ENCODE results near the gene SMARCD3.
A peak's percentile ranks its signal among the peaks of the same experiment; 100 is the strongest.

Gene SMARCD3

GRCh38 chr7:151248346-151249033 lies at the start of gene SMARCD3:
SMARCD3 (minus strand) TSS chr7:151248694; CDS start chr7:151248562, 132 bp downstream.
- no peaks in the 10 kb centered on the region for H3K27me3 ChIP-seq (replicated peaks; ENCODE audit: control insufficient read depth, insufficient read depth, low read length)
- no peaks in the 10 kb centered on the region for H3K36me3 ChIP-seq (ENCODE audit: control insufficient read depth, insufficient read depth, low read length, severe bottlenecking)
- peaks cover 65% of the 10 kb centered on the region for H3K4me1 ChIP-seq (ENCODE audit: control insufficient read depth, insufficient read depth, low read length)
- peak; percentile 77 for DNase-seq (ENCODE audit: low read depth)
- H3K9ac ChIP-seq (ENCODE audit: low read length), result peak within 1 kb of the TSS; percentile 98
- H3K9me3 ChIP-seq (ENCODE audit: control insufficient read depth, low read length), result no peaks in the 10 kb centered on the region
- peak within 1 kb of the TSS; percentile 92 for H3K4me3 ChIP-seq (ENCODE audit: low read length)

- Histone ChIP-seq H3K27me3 (replicated peaks; ENCODE audit: control insufficient read depth, insufficient read depth, low read length) (peaks cover 39% of the 10 kb centered on the region), H3K36me3 (ENCODE audit: control insufficient read depth, insufficient read depth, low read length, severe bottlenecking) (no peaks in the 10 kb centered on the region), H3K9ac (ENCODE audit: low read length) (no peak overlapping the region), H3K4me3 (ENCODE audit: low read length) (no peak overlapping the region), H3K9me3 (ENCODE audit: control insufficient read depth, low read length) (peaks cover 14% of the 10 kb centered on the region), H3K4me1 (ENCODE audit: control insufficient read depth, insufficient read depth, low read length) (no peaks in the 10 kb centered on the region)
- no peak for DNase-seq (ENCODE audit: low read depth)
These were observed 47.9 kb upstream of the SMARCD3 start for GRCh38 chr7:151296202-151296992.

- H3K9me3 ChIP-seq (ENCODE audit: control insufficient read depth, low read length), result peaks cover 9% of the 10 kb centered on the region
- DNase-seq (ENCODE audit: low read depth), result no peak
These were observed 44.4 kb upstream of the SMARCD3 start for GRCh38 chr7:151292850-151293249.

GRCh38 chr7:151291206-151291605 lies 42.7 kb upstream of the SMARCD3 start:
- Histone ChIP-seq H3K4me3 (ENCODE audit: low read length) (no peak overlapping the region), H3K9me3 (ENCODE audit: control insufficient read depth, low read length) (peaks cover 3% of the 10 kb centered on the region), H3K9ac (ENCODE audit: low read length) (no peak overlapping the region), H3K4me1 (ENCODE audit: control insufficient read depth, insufficient read depth, low read length) (peaks cover 1% of the 10 kb centered on the region), H3K36me3 (ENCODE audit: control insufficient read depth, insufficient read depth, low read length, severe bottlenecking) (no peaks in the 10 kb centered on the region), H3K27me3 (replicated peaks; ENCODE audit: control insufficient read depth, insufficient read depth, low read length) (peaks cover 35% of the 10 kb centered on the region)
- no peak for DNase-seq (ENCODE audit: low read depth)

More at GRCh38 chr7:151292850-151293249, 44.4 kb upstream of the SMARCD3 start:
- H3K27me3 ChIP-seq (replicated peaks; ENCODE audit: control insufficient read depth, insufficient read depth, low read length), result peaks cover 35% of the 10 kb centered on the region
- no peak overlapping the region for H3K9ac ChIP-seq (ENCODE audit: low read length)
- H3K4me1 ChIP-seq (ENCODE audit: control insufficient read depth, insufficient read depth, low read length), result no peaks in the 10 kb centered on the region
- H3K36me3 ChIP-seq (ENCODE audit: control insufficient read depth, insufficient read depth, low read length, severe bottlenecking), result no peaks in the 10 kb centered on the region
- no peak overlapping the region for H3K4me3 ChIP-seq (ENCODE audit: low read length)

GRCh38 chr7:151290355-151290760 lies 41.9 kb upstream of the SMARCD3 start:
- Histone ChIP-seq H3K4me3 (ENCODE audit: low read length) (no peak overlapping the region), H3K4me1 (ENCODE audit: control insufficient read depth, insufficient read depth, low read length) (peaks cover 5% of the 10 kb centered on the region), H3K9ac (ENCODE audit: low read length) (no peak overlapping the region), H3K27me3 (replicated peaks; ENCODE audit: control insufficient read depth, insufficient read depth, low read length) (peaks cover 35% of the 10 kb centered on the region), H3K36me3 (ENCODE audit: control insufficient read depth, insufficient read depth, low read length, severe bottlenecking) (no peaks in the 10 kb centered on the region), H3K9me3 (ENCODE audit: control insufficient read depth, low read length) (no peaks in the 10 kb centered on the region)
- no peak for DNase-seq (ENCODE audit: low read depth)

GRCh38 chr7:151289891-151290290 lies 41.4 kb upstream of the SMARCD3 start:
- no peak for DNase-seq (ENCODE audit: low read depth)
- H3K36me3 ChIP-seq (ENCODE audit: control insufficient read depth, insufficient read depth, low read length, severe bottlenecking), result no peaks in the 10 kb centered on the region
- peaks cover 32% of the 10 kb centered on the region for H3K27me3 ChIP-seq (replicated peaks; ENCODE audit: control insufficient read depth, insufficient read depth, low read length)
- no peak overlapping the region for H3K4me3 ChIP-seq (ENCODE audit: low read length)
- H3K4me1 ChIP-seq (ENCODE audit: control insufficient read depth, insufficient read depth, low read length), result peaks cover 5% of the 10 kb centered on the region
- H3K9me3 ChIP-seq (ENCODE audit: control insufficient read depth, low read length), result no peaks in the 10 kb centered on the region
- H3K9ac ChIP-seq (ENCODE audit: low read length), result no peak overlapping the region

- Histone ChIP-seq H3K36me3 (ENCODE audit: control insufficient read depth, insufficient read depth, low read length, severe bottlenecking) (no peaks in the 10 kb centered on the region), H3K27me3 (replicated peaks; ENCODE audit: control insufficient read depth, insufficient read depth, low read length) (peaks cover 27% of the 10 kb centered on the region), H3K4me1 (ENCODE audit: control insufficient read depth, insufficient read depth, low read length) (peaks cover 5% of the 10 kb centered on the region), H3K9me3 (ENCODE audit: control insufficient read depth, low read length) (peaks cover 8% of the 10 kb centered on the region), H3K4me3 (ENCODE audit: low read length) (no peak overlapping the region), H3K9ac (ENCODE audit: low read length) (no peak overlapping the region)
- peak; percentile 3 for DNase-seq (ENCODE audit: low read depth)
These were observed 37.7 kb upstream of the SMARCD3 start for GRCh38 chr7:151286148-151286547.

- Histone ChIP-seq H3K27me3 (replicated peaks; ENCODE audit: control insufficient read depth, insufficient read depth, low read length) (peaks cover 47% of the 10 kb centered on the region), H3K4me1 (ENCODE audit: control insufficient read depth, insufficient read depth, low read length) (peaks cover 5% of the 10 kb centered on the region), H3K4me3 (ENCODE audit: low read length) (no peak overlapping the region), H3K36me3 (ENCODE audit: control insufficient read depth, insufficient read depth, low read length, severe bottlenecking) (no peaks in the 10 kb centered on the region), H3K9me3 (ENCODE audit: control insufficient read depth, low read length) (peaks cover 8% of the 10 kb centered on the region), H3K9ac (ENCODE audit: low read length) (no peak overlapping the region)
- no peak for DNase-seq (ENCODE audit: low read depth)
These were observed 34.8 kb upstream of the SMARCD3 start for GRCh38 chr7:151283302-151283701.

- peaks cover 48% of the 10 kb centered on the region for H3K27me3 ChIP-seq (replicated peaks; ENCODE audit: control insufficient read depth, insufficient read depth, low read length)
- peaks cover 9% of the 10 kb centered on the region for H3K4me1 ChIP-seq (ENCODE audit: control insufficient read depth, insufficient read depth, low read length)
- no peaks in the 10 kb centered on the region for H3K36me3 ChIP-seq (ENCODE audit: control insufficient read depth, insufficient read depth, low read length, severe bottlenecking)
- no peak overlapping the region for H3K4me3 ChIP-seq (ENCODE audit: low read length)
- H3K9me3 ChIP-seq (ENCODE audit: control insufficient read depth, low read length), result peaks cover 8% of the 10 kb centered on the region
- H3K9ac ChIP-seq (ENCODE audit: low read length), result no peak overlapping the region
- no peak for DNase-seq (ENCODE audit: low read depth)
These were observed 33.6 kb upstream of the SMARCD3 start for GRCh38 chr7:151282111-151282510.

- Histone ChIP-seq H3K9me3 (ENCODE audit: control insufficient read depth, low read length) (peaks cover 8% of the 10 kb centered on the region), H3K4me3 (ENCODE audit: low read length) (no peak overlapping the region), H3K4me1 (ENCODE audit: control insufficient read depth, insufficient read depth, low read length) (peaks cover 10% of the 10 kb centered on the region), H3K36me3 (ENCODE audit: control insufficient read depth, insufficient read depth, low read length, severe bottlenecking) (no peaks in the 10 kb centered on the region), H3K9ac (ENCODE audit: low read length) (no peak overlapping the region), H3K27me3 (replicated peaks; ENCODE audit: control insufficient read depth, insufficient read depth, low read length) (peaks cover 48% of the 10 kb centered on the region)
- DNase-seq (ENCODE audit: low read depth), result no peak
These were observed 33.2 kb upstream of the SMARCD3 start for GRCh38 chr7:151281686-151282085.

- H3K27me3 ChIP-seq (replicated peaks; ENCODE audit: control insufficient read depth, insufficient read depth, low read length), result peaks cover 48% of the 10 kb centered on the region
- H3K4me3 ChIP-seq (ENCODE audit: low read length), result no peak overlapping the region
- peaks cover 8% of the 10 kb centered on the region for H3K9me3 ChIP-seq (ENCODE audit: control insufficient read depth, low read length)
- H3K9ac ChIP-seq (ENCODE audit: low read length), result no peak overlapping the region
- DNase-seq (ENCODE audit: low read depth), result no peak
- peaks cover 5% of the 10 kb centered on the region for H3K4me1 ChIP-seq (ENCODE audit: control insufficient read depth, insufficient read depth, low read length)
- no peaks in the 10 kb centered on the region for H3K36me3 ChIP-seq (ENCODE audit: control insufficient read depth, insufficient read depth, low read length, severe bottlenecking)
These were observed 32.0 kb upstream of the SMARCD3 start for GRCh38 chr7:151280388-151281019.
